Endothelial cell of umbilical vein (primary cell): Measurements from ENCODE around the gene TBATA. TPM values are rescaled to one million over a fixed set of nuclear protein-coding genes. Genes with fewer than 3 reads are reported as not detected.
A peak's percentile ranks its signal among the peaks of the same experiment; 100 is the strongest.

Experiments used
- BruUV-seq: library from RNA; stranded (reverse); fragments of 400-500 nt; replicated peaks from 2 replicates; lab custom pipeline; 2021; lab: Mats Ljungman, UMichigan
- CTCF ChIA-PET: fragments of 300-600, 350-600 bp; sonication (Branson Sonifier 250); formaldehyde crosslinking; loops from one replicate; lab custom pipeline; 2021; ENCODE audit warnings: antibody characterized with exemption, inconsistent platforms; lab: Charles Lee
- POLR2A ChIA-PET: fragments of 300-600, 350-600 bp; sonication (Branson Sonifier 250); formaldehyde crosslinking; loops from one replicate; lab custom pipeline; 2021; ENCODE audit warnings: antibody characterized with exemption, inconsistent platforms; lab: Charles Lee
- DNase-seq: peaks from one replicate; pipeline ENCODE4 v3.0.0-alpha.2; 2011; ENCODE audit warnings: low read depth, low spot score
- FAIRE-seq: peaks from 2 replicates; lab custom pipeline; 2011; peaks lifted over from hg19 to GRCh38; lab: Jason Lieb, UNC
- H2AFZ ChIP-seq: 2 replicates; pipeline ENCODE4 v1.6.0; 2012; ENCODE audit warnings: low read depth, low read length, control low read depth, inconsistent platforms
- H3K27ac ChIP-seq: 2 replicates; pipeline ENCODE4 v1.5.1; 2011; ENCODE audit warnings: low read depth, mild to moderate bottlenecking, control low read depth, low read length, moderate library complexity; ENCODE audit not compliant: insufficient read depth
- H3K27me3 ChIP-seq, 2 experiments: 2 replicates each; pipeline versions ENCODE4 v1.6.0 to v1.6.1; 2011; ENCODE audit warnings: low read length in 2 of 2, mixed read lengths in 1 of 2; ENCODE audit not compliant: control insufficient read depth in 2 of 2, insufficient read depth in 2 of 2
- H3K36me3 ChIP-seq, 2 experiments: 2 replicates in 1 of 2; 3 replicates in 1 of 2; pipeline ENCODE4 v1.5.1; 2011; ENCODE audit warnings: low read length in 2 of 2, mild to moderate bottlenecking in 1 of 2, moderate library complexity in 1 of 2; ENCODE audit not compliant: control insufficient read depth in 2 of 2, insufficient read depth in 2 of 2; ENCODE audit errors: extremely low read depth in 1 of 2
- H3K4me1 ChIP-seq: 3 replicates; pipeline ENCODE4 v1.5.1; 2011; ENCODE audit warnings: mild to moderate bottlenecking, low read length; ENCODE audit not compliant: control insufficient read depth, insufficient read depth; ENCODE audit errors: extremely low read depth
- H3K4me2 ChIP-seq: 2 replicates; pipeline ENCODE4 v1.6.1; 2011; ENCODE audit warnings: low read length, control low read depth, mixed read lengths; ENCODE audit not compliant: insufficient read depth
- H3K4me3 ChIP-seq, 3 experiments: fragments of 200-600 bp in 1 of 3; sonication (generic), shearing (Covaris generic) in 1 of 3; replicated peaks in 1 of 3; 2 replicates each; pipeline ENCODE4 v1.5.1; 2011 to 2016; ENCODE audit warnings: control low read depth in 3 of 3, low read length in 3 of 3, mild to moderate bottlenecking in 2 of 3, inconsistent platforms in 1 of 3, low read depth in 1 of 3, moderate library complexity in 1 of 3; ENCODE audit not compliant: insufficient read depth in 1 of 3
- H3K79me2 ChIP-seq: 2 replicates; pipeline ENCODE4 v1.6.0; 2012; ENCODE audit warnings: low read length, inconsistent platforms; ENCODE audit not compliant: control insufficient read depth, insufficient read depth
- H3K9ac ChIP-seq: replicated peaks from 2 replicates; pipeline ENCODE3; 2011; ENCODE audit warnings: low read length, control low read depth; ENCODE audit not compliant: insufficient read depth; ENCODE audit errors: extremely low read depth
- H3K9me1 ChIP-seq: replicated peaks from 3 replicates; pipeline ENCODE4 v1.6.0; 2011; ENCODE audit warnings: mild to moderate bottlenecking, low read length; ENCODE audit not compliant: control insufficient read depth, insufficient read depth; ENCODE audit errors: extremely low read depth
- H3K9me3 ChIP-seq: replicated peaks from 2 replicates; pipeline ENCODE4 v1.5.1; 2012; ENCODE audit warnings: low read length, inconsistent platforms; ENCODE audit not compliant: control insufficient read depth, insufficient read depth
- H4K20me1 ChIP-seq: replicated peaks from 2 replicates; pipeline ENCODE3; 2011; ENCODE audit warnings: mild to moderate bottlenecking, low read length; ENCODE audit not compliant: control insufficient read depth, insufficient read depth; ENCODE audit errors: extremely low read depth
- EZH2 ChIP-seq: IDR thresholded peaks from 2 replicates; pipeline ENCODE4 v1.6.1; 2012; ENCODE audit warnings: borderline replicate concordance, low read depth, mild to moderate bottlenecking, moderate library complexity, low read length, inconsistent platforms; ENCODE audit not compliant: severe bottlenecking
- FOS ChIP-seq: IDR thresholded peaks from 2 replicates; pipeline ENCODE4 v1.6.1; 2011; ENCODE audit warnings: mild to moderate bottlenecking, low read length, moderate library complexity, borderline replicate concordance; ENCODE audit not compliant: insufficient read depth
- GATA2 ChIP-seq: IDR thresholded peaks from 2 replicates; pipeline ENCODE4 v1.7.0; 2011; ENCODE audit warnings: low read depth, mild to moderate bottlenecking, moderate library complexity, mixed read lengths, low read length; ENCODE audit not compliant: insufficient read length, insufficient read depth
- JUN ChIP-seq: IDR thresholded peaks from 2 replicates; pipeline ENCODE4 v1.6.1; 2011; ENCODE audit warnings: borderline replicate concordance, low read depth; ENCODE audit not compliant: insufficient read length, insufficient read depth
- MYC ChIP-seq: IDR thresholded peaks from one replicate; pipeline ENCODE4 v1.6.1; 2011; ENCODE audit warnings: mild to moderate bottlenecking, low read depth, low read length
- POLR2A ChIP-seq: IDR thresholded peaks from 2 replicates; pipeline ENCODE4 v1.6.1; 2012; ENCODE audit warnings: low read depth, mild to moderate bottlenecking, control low read depth, low read length
- POLR2AphosphoS5 ChIP-seq: IDR thresholded peaks from 2 replicates; pipeline ENCODE4 v1.6.1; 2012; ENCODE audit warnings: low read depth, mild to moderate bottlenecking, control low read depth, low read length, moderate library complexity; ENCODE audit not compliant: insufficient read depth
- dilution Hi-C: fragments of 300-500 bp; cut with MboI; formaldehyde crosslinking; loops from one replicate; pipeline ENCODE4 v1.15.0; 2019; ENCODE audit warnings: low sequenced_read_pairs; ENCODE audit not compliant: extremely low pct_ligation_motif_present
- intact Hi-C: fragments of 100-400 bp; cut with micrococcal nuclease; formaldehyde crosslinking; loops from one replicate; pipeline ENCODE4 v1.10.0; 2022
- polyA plus RNA-seq, 4 experiments: library from polyadenylated mRNA; depleted of rRNA in 3 of 4; stranded (reverse) in 3 of 4; unstranded in 1 of 4; fragments of >200 nt; gene quantifications; 2 replicates each; pipeline versions ENCODE4 v1.2.1 to v1.2.3, GENCODE V29; 2011 to 2012; ENCODE audit warnings: missing spikeins in 1 of 4
- total RNA-seq: library from RNA; stranded (reverse); gene quantifications from 2 replicates; pipeline ENCODE4 v1.2.3, GENCODE V29; 2021
- TF ChIP-seq, protein P1 (sequence below), 2 donors: IDR thresholded peaks; 1 replicate in 1 of 2; 2 replicates in 1 of 2; pipeline ENCODE4 v1.5.1; 2011; ENCODE audit warnings: low read length in 2 of 2, mild to moderate bottlenecking in 2 of 2, moderate library complexity in 2 of 2, control low read depth in 1 of 2, inconsistent platforms in 1 of 2, low read depth in 1 of 2; ENCODE audit not compliant: insufficient read depth in 1 of 2; ENCODE audit errors: extremely low read depth in 1 of 2
- TF ChIP-seq, protein P2 (sequence below): IDR thresholded peaks from 2 replicates; pipeline ENCODE4 v1.6.1; 2011; ENCODE audit not compliant: insufficient read depth, insufficient read length

The TBATA gene
- total and polyA plus RNA-seq, 2 donors (not counting 3 experiments of a cell fraction or from before 2014, with no cell fraction given) = not detected

DNA sequence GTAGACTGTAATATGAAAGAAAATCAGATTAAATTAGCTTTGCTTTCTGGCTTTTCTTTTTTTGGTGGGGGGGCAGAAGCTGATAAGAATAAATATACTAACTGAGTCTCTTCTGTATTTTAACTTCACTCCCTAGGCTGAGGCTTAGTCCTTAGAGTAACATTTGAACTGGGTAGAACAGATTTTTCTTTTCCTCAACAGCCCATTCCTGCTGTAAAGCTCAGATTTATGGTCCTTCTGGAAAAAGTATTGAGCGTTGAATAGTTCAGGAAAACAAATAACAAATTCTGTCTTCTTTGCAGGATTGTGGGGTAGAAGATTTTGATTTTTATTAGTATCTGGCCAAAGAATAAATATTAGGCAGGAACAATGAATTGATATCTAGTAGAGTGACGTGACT is 48.4 kb upstream of the TBATA start:
- H2AFZ ChIP-seq = no peak overlapping the region
- dilution Hi-C loops = no loop called here
- no peaks in the 10 kb centered on the region for H4K20me1 ChIP-seq
- H3K4me2 ChIP-seq = peak overlapping the region; percentile 82
- H3K4me3 ChIP-seq = peak overlapping the region in 1 of 3 experiments; percentile 3
- TF ChIP-seq JUN (no peak), POLR2AphosphoS5 (no peak), GATA2 (no peak), EZH2 (no peak), MYC (no peak), FOS (no peak), POLR2A (no peak)
- TF ChIP-seq, protein P1, sequence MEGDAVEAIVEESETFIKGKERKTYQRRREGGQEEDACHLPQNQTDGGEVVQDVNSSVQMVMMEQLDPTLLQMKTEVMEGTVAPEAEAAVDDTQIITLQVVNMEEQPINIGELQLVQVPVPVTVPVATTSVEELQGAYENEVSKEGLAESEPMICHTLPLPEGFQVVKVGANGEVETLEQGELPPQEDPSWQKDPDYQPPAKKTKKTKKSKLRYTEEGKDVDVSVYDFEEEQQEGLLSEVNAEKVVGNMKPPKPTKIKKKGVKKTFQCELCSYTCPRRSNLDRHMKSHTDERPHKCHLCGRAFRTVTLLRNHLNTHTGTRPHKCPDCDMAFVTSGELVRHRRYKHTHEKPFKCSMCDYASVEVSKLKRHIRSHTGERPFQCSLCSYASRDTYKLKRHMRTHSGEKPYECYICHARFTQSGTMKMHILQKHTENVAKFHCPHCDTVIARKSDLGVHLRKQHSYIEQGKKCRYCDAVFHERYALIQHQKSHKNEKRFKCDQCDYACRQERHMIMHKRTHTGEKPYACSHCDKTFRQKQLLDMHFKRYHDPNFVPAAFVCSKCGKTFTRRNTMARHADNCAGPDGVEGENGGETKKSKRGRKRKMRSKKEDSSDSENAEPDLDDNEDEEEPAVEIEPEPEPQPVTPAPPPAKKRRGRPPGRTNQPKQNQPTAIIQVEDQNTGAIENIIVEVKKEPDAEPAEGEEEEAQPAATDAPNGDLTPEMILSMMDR (IDR thresholded peaks at IDR 0.05; ENCODE audit: extremely low read depth in 1 of 2, insufficient read depth in 1 of 2, low read depth in 1 of 2, low read length in 2 of 2) = no peak
- TF ChIP-seq, protein P2, sequence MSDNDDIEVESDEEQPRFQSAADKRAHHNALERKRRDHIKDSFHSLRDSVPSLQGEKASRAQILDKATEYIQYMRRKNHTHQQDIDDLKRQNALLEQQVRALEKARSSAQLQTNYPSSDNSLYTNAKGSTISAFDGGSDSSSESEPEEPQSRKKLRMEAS = no peak
- H3K27ac ChIP-seq = peak overlapping the region; percentile 87
- H3K9ac ChIP-seq = peak overlapping the region; percentile 48
- BruUV-seq = TSS peak; percentile 81
- ChIA-PET POLR2A (no interaction called here), CTCF (interaction anchor here (0.9 to 2.8 kb wide), 4 partner anchors 13 to 69 kb away, joined by 3 to 19 read pairs (median 8); partner anchors contain the start of gene SGPL1)
- H3K27me3 ChIP-seq = no peaks in the 10 kb centered on the region
- peaks cover 33% of the 10 kb centered on the region for H3K4me1 ChIP-seq
- FAIRE-seq (peak; percentile 33), DNase-seq (no peak)
- intact Hi-C loops = loop anchor here (1.0 to 2.0 kb wide), 2 partner anchors 17 to 31 kb away; no protein-coding TSS in a partner anchor
- H3K9me1 ChIP-seq = no peaks in the 10 kb centered on the region
- peaks cover 33% of the 10 kb centered on the region for H3K79me2 ChIP-seq
- H3K36me3 ChIP-seq = peaks cover 0 to 3% of the 10 kb centered on the region in 2 experiments
- H3K9me3 ChIP-seq = no peaks in the 10 kb centered on the region
